Liver (tissue), 9 donors: ENCODE measurements around the gene RAET1G. TPM values are rescaled to one million over a fixed set of nuclear protein-coding genes. Genes with fewer than 3 reads are reported as not detected.
"Not testable (repeated sequence)": the region's sequence is repeated elsewhere in the genome, so short reads cannot be mapped to it uniquely, and the experiment has no call there.

Source experiments
- DNase-seq: peaks from one replicate; pipeline ENCODE4 v3.0.0-alpha.2; 2017; ENCODE audit warnings: low spot score
- H3K27ac ChIP-seq, 2 donors: one replicate each; pipeline ENCODE4 v1.7.0; 2013; ENCODE audit warnings: inconsistent platforms in 2 of 2, low read length in 2 of 2, control low read depth in 1 of 2, low read depth in 1 of 2, mild to moderate bottlenecking in 1 of 2
- H3K27me3 ChIP-seq, 4 donors: one replicate each; pipeline versions ENCODE4 v1.6.1 to v1.7.0; 2013; ENCODE audit warnings: low read length in 3 of 4, inconsistent platforms in 1 of 4, mild to moderate bottlenecking in 1 of 4, moderate library complexity in 1 of 4; ENCODE audit not compliant: control insufficient read depth in 4 of 4, insufficient read depth in 4 of 4
- H3K36me3 ChIP-seq, 4 donors: one replicate each; pipeline versions ENCODE4 v1.6.1 to v1.7.0; 2013; ENCODE audit warnings: low read length in 3 of 4, mild to moderate bottlenecking in 3 of 4, low read depth in 1 of 4, moderate library complexity in 1 of 4; ENCODE audit not compliant: control insufficient read depth in 4 of 4, insufficient read depth in 3 of 4
- H3K4me1 ChIP-seq, 4 donors: one replicate each; pipeline versions ENCODE4 v1.6.1 to v1.7.0; 2013; ENCODE audit warnings: low read length in 3 of 4, mild to moderate bottlenecking in 3 of 4, moderate library complexity in 1 of 4; ENCODE audit not compliant: control insufficient read depth in 4 of 4, insufficient read depth in 4 of 4
- H3K4me3 ChIP-seq, 3 donors: one replicate each; pipeline versions ENCODE4 v1.6.1 to v1.7.0; 2013; ENCODE audit warnings: low read length in 3 of 3, control low read depth in 1 of 3, low read depth in 1 of 3, mild to moderate bottlenecking in 1 of 3
- H3K9ac ChIP-seq, 2 donors: one replicate each; pipeline ENCODE4 v1.7.0; 2013; ENCODE audit warnings: low read length in 2 of 2, mild to moderate bottlenecking in 2 of 2, moderate library complexity in 2 of 2, control low read depth in 1 of 2, low read depth in 1 of 2
- H3K9me3 ChIP-seq, 4 donors: one replicate each; pipeline versions ENCODE4 v1.6.1 to v1.7.0; 2013; ENCODE audit warnings: low read length in 3 of 4; ENCODE audit not compliant: control insufficient read depth in 4 of 4
- ATF3 ChIP-seq: IDR thresholded peaks from 2 replicates; pipeline ENCODE4 v1.6.1; 2016; ENCODE audit warnings: antibody characterized with exemption
- CTCF ChIP-seq: fragments of 150-350 bp; IDR thresholded peaks from 2 replicates; pipeline ENCODE4 v1.5.1; 2017; ENCODE audit warnings: improper control_type of control experiment, low read depth, low read length; ENCODE audit not compliant: missing input control
- FOXA1 ChIP-seq: IDR thresholded peaks from 2 replicates; pipeline ENCODE4 v1.6.1; 2016; ENCODE audit warnings: antibody characterized with exemption
- FOXA2 ChIP-seq: IDR thresholded peaks from 2 replicates; pipeline ENCODE4 v1.6.1; 2016; ENCODE audit warnings: antibody characterized with exemption
- HNF4A ChIP-seq, 2 donors: conservative IDR thresholded peaks; 2 replicates each; pipeline ENCODE4 v1.6.1; 2016; ENCODE audit warnings: antibody characterized with exemption in 2 of 2, mild to moderate bottlenecking in 2 of 2
- HNF4G ChIP-seq: IDR thresholded peaks from 2 replicates; pipeline ENCODE4 v1.6.1; 2016; ENCODE audit warnings: antibody characterized with exemption
- JUND ChIP-seq, 2 donors: IDR thresholded peaks; 2 replicates each; pipeline ENCODE4 v1.6.1; 2016; ENCODE audit warnings: antibody characterized with exemption in 2 of 2
- NR2F2 ChIP-seq: IDR thresholded peaks from 2 replicates; pipeline ENCODE4 v1.6.1; 2016; ENCODE audit warnings: antibody characterized with exemption
- RAD21 ChIP-seq, 2 donors: IDR thresholded peaks; 2 replicates each; pipeline ENCODE4 v1.6.1; 2016; ENCODE audit warnings: antibody characterized with exemption in 2 of 2, mild to moderate bottlenecking in 2 of 2
- RXRA ChIP-seq, 2 donors: IDR thresholded peaks; 2 replicates each; pipeline ENCODE4 v1.6.1; 2017 to 2018; ENCODE audit warnings: antibody characterized with exemption in 2 of 2, mild to moderate bottlenecking in 1 of 2
- SP1 ChIP-seq: IDR thresholded peaks from 2 replicates; pipeline ENCODE4 v1.6.1; 2018; ENCODE audit warnings: antibody characterized with exemption, mild to moderate bottlenecking
- TAF1 ChIP-seq: conservative IDR thresholded peaks from 2 replicates; pipeline ENCODE4 v1.6.1; 2016; ENCODE audit warnings: antibody characterized with exemption, mild to moderate bottlenecking
- YY1 ChIP-seq: IDR thresholded peaks from 2 replicates; pipeline ENCODE4 v1.6.1; 2016; ENCODE audit warnings: antibody characterized with exemption, mild to moderate bottlenecking
- WGBS: extraction: QIAGEN DNeasy Blood & Tissue Kit; methylation state at CpG from one replicate; pipeline ENCODE4 v1.1.7; 2013; 5-methylcytosine and 5-hydroxymethylcytosine counted together
- polyA plus RNA-seq, 2 donors: library from polyadenylated mRNA; stranded (reverse) in 1 of 2; unstranded in 1 of 2; fragments of 200-250 nt in 1 of 2; fragments of >200 nt in 1 of 2; fragmentation: Nextera tagmentation in 1 of 2; extraction: Ambion mirVana in 1 of 2; gene quantifications; one replicate each; pipeline versions ENCODE4 v1.2.1 to v1.2.3, GENCODE V29; 2013 to 2015
- total RNA-seq, 2 donors: library from RNA; depleted of rRNA; stranded (reverse); fragments of >200 nt; gene quantifications; one replicate each; pipeline ENCODE4 v1.2.3, GENCODE V29; 2014
- TF ChIP-seq, protein P1 (sequence below): IDR thresholded peaks from 2 replicates; pipeline ENCODE4 v1.6.1; 2016; ENCODE audit warnings: antibody characterized with exemption, mild to moderate bottlenecking
- TF ChIP-seq, protein P2 (sequence below): IDR thresholded peaks from 2 replicates; pipeline ENCODE4 v1.6.1; 2016; ENCODE audit warnings: antibody characterized with exemption
- TF ChIP-seq, protein P3 (sequence below): IDR thresholded peaks from 2 replicates; pipeline ENCODE4 v1.6.1; 2016; ENCODE audit warnings: antibody characterized with exemption
- donor health status: healthy.
- donor health status: healthy.
- donor health status: healthy.
- donor health status: healthy.
- donor health status: healthy.

RAET1G gene
- total and polyA plus RNA-seq, 4 donors: not detected

GRCh38 chr6:149919834-149920225 lies 3.1 kb downstream of the RAET1G start (continued):
- TF ChIP-seq, protein P1, sequence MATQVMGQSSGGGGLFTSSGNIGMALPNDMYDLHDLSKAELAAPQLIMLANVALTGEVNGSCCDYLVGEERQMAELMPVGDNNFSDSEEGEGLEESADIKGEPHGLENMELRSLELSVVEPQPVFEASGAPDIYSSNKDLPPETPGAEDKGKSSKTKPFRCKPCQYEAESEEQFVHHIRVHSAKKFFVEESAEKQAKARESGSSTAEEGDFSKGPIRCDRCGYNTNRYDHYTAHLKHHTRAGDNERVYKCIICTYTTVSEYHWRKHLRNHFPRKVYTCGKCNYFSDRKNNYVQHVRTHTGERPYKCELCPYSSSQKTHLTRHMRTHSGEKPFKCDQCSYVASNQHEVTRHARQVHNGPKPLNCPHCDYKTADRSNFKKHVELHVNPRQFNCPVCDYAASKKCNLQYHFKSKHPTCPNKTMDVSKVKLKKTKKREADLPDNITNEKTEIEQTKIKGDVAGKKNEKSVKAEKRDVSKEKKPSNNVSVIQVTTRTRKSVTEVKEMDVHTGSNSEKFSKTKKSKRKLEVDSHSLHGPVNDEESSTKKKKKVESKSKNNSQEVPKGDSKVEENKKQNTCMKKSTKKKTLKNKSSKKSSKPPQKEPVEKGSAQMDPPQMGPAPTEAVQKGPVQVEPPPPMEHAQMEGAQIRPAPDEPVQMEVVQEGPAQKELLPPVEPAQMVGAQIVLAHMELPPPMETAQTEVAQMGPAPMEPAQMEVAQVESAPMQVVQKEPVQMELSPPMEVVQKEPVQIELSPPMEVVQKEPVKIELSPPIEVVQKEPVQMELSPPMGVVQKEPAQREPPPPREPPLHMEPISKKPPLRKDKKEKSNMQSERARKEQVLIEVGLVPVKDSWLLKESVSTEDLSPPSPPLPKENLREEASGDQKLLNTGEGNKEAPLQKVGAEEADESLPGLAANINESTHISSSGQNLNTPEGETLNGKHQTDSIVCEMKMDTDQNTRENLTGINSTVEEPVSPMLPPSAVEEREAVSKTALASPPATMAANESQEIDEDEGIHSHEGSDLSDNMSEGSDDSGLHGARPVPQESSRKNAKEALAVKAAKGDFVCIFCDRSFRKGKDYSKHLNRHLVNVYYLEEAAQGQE: no peak
- TF ChIP-seq, protein P2, sequence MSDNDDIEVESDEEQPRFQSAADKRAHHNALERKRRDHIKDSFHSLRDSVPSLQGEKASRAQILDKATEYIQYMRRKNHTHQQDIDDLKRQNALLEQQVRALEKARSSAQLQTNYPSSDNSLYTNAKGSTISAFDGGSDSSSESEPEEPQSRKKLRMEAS: no peak
- TF ChIP-seq, protein P3, sequence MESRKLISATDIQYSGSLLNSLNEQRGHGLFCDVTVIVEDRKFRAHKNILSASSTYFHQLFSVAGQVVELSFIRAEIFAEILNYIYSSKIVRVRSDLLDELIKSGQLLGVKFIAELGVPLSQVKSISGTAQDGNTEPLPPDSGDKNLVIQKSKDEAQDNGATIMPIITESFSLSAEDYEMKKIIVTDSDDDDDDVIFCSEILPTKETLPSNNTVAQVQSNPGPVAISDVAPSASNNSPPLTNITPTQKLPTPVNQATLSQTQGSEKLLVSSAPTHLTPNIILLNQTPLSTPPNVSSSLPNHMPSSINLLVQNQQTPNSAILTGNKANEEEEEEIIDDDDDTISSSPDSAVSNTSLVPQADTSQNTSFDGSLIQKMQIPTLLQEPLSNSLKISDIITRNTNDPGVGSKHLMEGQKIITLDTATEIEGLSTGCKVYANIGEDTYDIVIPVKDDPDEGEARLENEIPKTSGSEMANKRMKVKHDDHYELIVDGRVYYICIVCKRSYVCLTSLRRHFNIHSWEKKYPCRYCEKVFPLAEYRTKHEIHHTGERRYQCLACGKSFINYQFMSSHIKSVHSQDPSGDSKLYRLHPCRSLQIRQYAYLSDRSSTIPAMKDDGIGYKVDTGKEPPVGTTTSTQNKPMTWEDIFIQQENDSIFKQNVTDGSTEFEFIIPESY: no peak
- TF ChIP-seq NR2F2: no peak

DNA sequence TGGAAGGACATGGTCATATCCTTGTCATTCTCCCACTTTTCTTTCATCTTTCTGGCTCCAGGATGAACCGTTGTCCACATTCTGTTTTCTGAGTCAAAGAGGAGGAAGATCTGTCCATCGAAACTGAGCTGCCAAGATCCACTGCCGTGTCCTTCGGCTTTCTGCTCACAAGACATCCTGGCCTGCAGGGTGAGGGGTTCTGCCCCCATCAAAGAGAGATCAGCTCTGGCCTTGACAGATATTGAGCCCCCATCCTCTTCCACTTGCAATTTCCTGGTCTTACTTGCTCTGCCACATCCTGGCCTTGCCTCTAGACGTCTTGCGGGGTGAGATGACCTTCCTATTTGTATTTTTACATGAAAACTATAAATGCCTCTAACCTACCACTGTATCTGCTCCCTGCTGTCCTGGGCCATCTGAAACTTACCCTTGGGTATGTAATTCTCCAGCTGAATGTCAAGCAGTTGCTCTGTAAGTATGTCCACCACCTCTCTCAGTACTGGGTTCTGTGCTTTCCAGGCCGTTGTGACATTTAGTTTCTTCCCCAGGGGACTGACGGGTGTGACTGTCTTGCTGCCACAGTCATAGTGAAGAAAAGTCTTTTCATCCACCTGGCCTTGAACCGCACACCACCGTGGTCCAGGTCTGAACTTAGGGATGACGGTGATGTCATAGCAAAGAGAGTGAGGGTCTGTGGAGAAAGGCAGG lies 3.6 kb downstream of the RAET1G start:
- not testable (repeated sequence) for DNase-seq, H3K36me3 ChIP-seq, H3K4me3 ChIP-seq, H3K27me3 ChIP-seq, H3K9me3 ChIP-seq, H3K27ac ChIP-seq, H3K9ac ChIP-seq
- H3K4me1 ChIP-seq: peaks cover 0 to 13% (median 9%) of the 10 kb centered on the region in 4 donors
- 85% methylated on average over 11 of the region's 11 CpGs for WGBS

DNA sequence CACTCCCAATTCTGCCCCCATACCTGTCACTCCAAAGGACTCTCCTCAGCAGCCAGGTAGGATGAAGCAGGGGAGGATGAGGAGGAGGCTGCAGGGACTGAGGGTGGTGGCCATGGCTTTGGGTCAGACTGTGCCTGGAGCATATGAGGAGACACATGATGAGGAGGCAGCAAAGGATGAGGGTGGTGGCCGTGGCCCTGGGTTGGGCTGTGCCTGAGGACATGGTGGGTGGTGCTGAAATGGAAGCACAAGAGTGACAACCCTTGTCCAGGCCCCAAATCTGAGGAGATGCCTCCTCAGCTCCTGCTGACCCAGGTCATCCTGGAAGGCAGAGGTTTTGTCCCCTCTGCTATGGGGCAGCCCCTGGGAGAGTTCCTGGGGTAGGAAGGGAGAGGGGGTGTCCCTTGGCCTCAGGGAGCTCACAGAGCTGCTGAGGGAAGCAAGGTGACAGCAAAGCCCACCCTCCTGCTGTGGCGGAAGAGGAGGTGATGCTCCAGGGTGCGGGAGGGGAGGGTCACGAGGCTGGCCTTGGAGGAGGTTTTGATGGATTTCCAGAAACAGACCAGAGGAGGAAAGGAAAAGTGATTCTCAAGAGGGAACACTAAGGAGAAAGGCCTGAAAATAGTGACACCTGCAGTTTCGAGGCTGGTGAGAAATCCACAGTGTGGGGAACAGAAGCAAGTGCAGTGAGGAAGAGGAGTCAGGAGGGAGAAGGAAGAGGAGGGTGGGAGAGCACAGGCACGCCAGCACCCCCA lies 4.6 kb downstream of the RAET1G start:
- peak; percentile 22 for DNase-seq
- no peak overlapping the region for H3K27ac ChIP-seq
- H3K4me1 ChIP-seq: peaks cover 0 to 10% (median 8%) of the 10 kb centered on the region in 4 donors
- H3K27me3 ChIP-seq: no peaks in the 10 kb centered on the region
- H3K9ac ChIP-seq: no peak overlapping the region
- 91% methylated on average over 6 of the region's 6 CpGs for WGBS
- TF ChIP-seq, protein P1: no peak
- TF ChIP-seq CTCF (no peak), TAF1 (no peak), RAD21 (IDR thresholded peaks at IDR 0.05) (no peak), JUND (IDR thresholded peaks at IDR 0.05) (no peak), HNF4G (no peak), FOXA1 (no peak), YY1 (no peak), RXRA (IDR thresholded peaks at IDR 0.05) (no peak), ATF3 (no peak), FOXA2 (no peak), HNF4A (conservative IDR thresholded peaks at IDR 0.05) (no peak), SP1 (no peak)
- TF ChIP-seq, protein P2: no peak
- H3K36me3 ChIP-seq: no peaks in the 10 kb centered on the region
- no peak overlapping the region for H3K4me3 ChIP-seq
- H3K9me3 ChIP-seq: no peaks in the 10 kb centered on the region
